ENCODE data around the gene ZNF215. TPM values are rescaled to one million over a fixed set of nuclear protein-coding genes. Genes with fewer than 3 reads are reported as not detected.

Gene ZNF215
- polyA plus RNA-seq, 3 donors = 0.08 TPM; not detected in 2

DNA sequence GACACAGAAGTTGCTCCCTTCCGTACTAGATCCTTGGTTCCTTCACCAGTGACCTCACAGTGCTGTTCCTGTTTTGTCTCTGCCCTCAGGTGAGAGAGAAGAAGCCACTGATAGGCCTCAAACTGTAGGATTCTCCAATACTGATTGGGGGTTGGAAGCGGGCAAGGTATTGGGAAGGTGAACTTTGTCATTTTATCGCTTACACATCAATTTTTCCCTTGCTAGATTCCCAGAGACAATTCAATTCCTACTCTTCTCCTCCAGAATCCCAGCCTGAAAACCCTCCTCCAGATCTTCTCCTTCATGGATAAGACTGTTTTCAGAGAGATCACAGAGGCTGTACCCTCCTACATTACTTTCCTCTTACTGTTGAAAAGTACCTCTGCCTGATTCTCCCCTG, 14.8 kb upstream of the ZNF215 start:
- no peak overlapping the region for H3K4me2 ChIP-seq (replicated peaks; ENCODE audit: extremely low read depth, low read length, poor library complexity, severe bottlenecking)
- intact Hi-C loops (cut with micrococcal nuclease) = no loop called here
- Mint-ChIP-seq H3K27me3 (ENCODE audit: low read depth in 3 of 3) (no peaks in the 10 kb centered on the region), H3K4me3 (no peak overlapping the region), H3K27ac (no peak overlapping the region), H3K36me3 (no peaks in the 10 kb centered on the region), H3K9me3 (peaks cover 0 to 3% (median 0%) of the 10 kb centered on the region in 7 donors), H3K4me1 (no peaks in the 10 kb centered on the region)
- H3K36me3 ChIP-seq (replicated peaks in 1 of 2; ENCODE audit: control insufficient read depth in 1 of 2, insufficient read depth in 2 of 2, low read length in 2 of 2) = no peaks in the 10 kb centered on the region
- TF ChIP-seq, protein P1, sequence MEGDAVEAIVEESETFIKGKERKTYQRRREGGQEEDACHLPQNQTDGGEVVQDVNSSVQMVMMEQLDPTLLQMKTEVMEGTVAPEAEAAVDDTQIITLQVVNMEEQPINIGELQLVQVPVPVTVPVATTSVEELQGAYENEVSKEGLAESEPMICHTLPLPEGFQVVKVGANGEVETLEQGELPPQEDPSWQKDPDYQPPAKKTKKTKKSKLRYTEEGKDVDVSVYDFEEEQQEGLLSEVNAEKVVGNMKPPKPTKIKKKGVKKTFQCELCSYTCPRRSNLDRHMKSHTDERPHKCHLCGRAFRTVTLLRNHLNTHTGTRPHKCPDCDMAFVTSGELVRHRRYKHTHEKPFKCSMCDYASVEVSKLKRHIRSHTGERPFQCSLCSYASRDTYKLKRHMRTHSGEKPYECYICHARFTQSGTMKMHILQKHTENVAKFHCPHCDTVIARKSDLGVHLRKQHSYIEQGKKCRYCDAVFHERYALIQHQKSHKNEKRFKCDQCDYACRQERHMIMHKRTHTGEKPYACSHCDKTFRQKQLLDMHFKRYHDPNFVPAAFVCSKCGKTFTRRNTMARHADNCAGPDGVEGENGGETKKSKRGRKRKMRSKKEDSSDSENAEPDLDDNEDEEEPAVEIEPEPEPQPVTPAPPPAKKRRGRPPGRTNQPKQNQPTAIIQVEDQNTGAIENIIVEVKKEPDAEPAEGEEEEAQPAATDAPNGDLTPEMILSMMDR (IDR thresholded peaks at IDR 0.05) = no peak
- no peaks in the 10 kb centered on the region for H3K79me2 ChIP-seq (ENCODE audit: insufficient read depth, low read length)
- DNase-seq = no peak
- no peaks in the 10 kb centered on the region for H3K9me3 ChIP-seq (replicated peaks in 1 of 2; ENCODE audit: control insufficient read depth in 1 of 2, insufficient read depth in 1 of 2, low read length in 2 of 2)
- H3K4me3 ChIP-seq (replicated peaks in 1 of 3; ENCODE audit: low read depth in 2 of 3, low read length in 3 of 3) = no peak overlapping the region
- H2AFZ ChIP-seq (ENCODE audit: insufficient read depth, low read depth, low read length, poor library complexity, severe bottlenecking) = no peak overlapping the region
- H3K4me1 ChIP-seq (ENCODE audit: control insufficient read depth in 1 of 2, insufficient read depth in 2 of 2, low read length in 2 of 2) = no peaks in the 10 kb centered on the region
- no peak overlapping the region for H3K27ac ChIP-seq (ENCODE audit: low read depth in 1 of 2, low read length in 2 of 2)
- no peak overlapping the region for H3K9ac ChIP-seq (ENCODE audit: insufficient read depth, low read length, poor library complexity, severe bottlenecking)
- H4K20me1 ChIP-seq (ENCODE audit: insufficient read depth, low read length) = no peaks in the 10 kb centered on the region
- H3K27me3 ChIP-seq (ENCODE audit: control insufficient read depth in 2 of 2, insufficient read depth in 2 of 2, low read length in 2 of 2) = no peaks in the 10 kb centered on the region
- WGBS (ENCODE audit: insufficient coverage) = 83% methylated on average over 1 of the region's 3 CpGs

DNA sequence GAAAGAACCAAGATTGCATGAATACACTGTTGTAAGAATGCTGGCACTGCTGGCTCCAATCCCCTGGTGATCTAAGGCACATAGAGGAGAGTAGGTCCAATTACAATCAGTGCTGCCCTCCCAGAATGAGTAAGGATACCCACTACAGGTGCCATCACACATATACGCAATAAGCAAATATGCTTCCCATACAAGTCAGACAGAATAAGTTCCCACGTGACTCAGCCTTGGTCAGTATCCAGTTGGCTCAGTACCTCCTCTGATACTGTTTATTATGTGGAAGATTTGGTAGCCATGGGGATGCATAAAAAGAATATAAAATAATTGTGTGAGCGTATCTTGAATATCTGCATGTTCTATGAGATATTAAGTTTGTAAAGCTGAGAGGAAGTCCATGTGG, 14.3 kb upstream of the ZNF215 start:
- no peak for DNase-seq

More for the DNA sequence above, 14.3 kb upstream of the ZNF215 start:
- Mint-ChIP-seq H3K27me3 (ENCODE audit: low read depth in 3 of 3) (no peaks in the 10 kb centered on the region), H3K9me3 (peaks cover 0 to 3% (median 0%) of the 10 kb centered on the region in 7 donors), H3K36me3 (no peaks in the 10 kb centered on the region), H3K27ac (no peak overlapping the region), H3K4me3 (no peak overlapping the region), H3K4me1 (no peaks in the 10 kb centered on the region)
- no peak overlapping the region for H3K4me3 ChIP-seq (replicated peaks in 1 of 3; ENCODE audit: low read depth in 2 of 3, low read length in 3 of 3)
- no peaks in the 10 kb centered on the region for H3K79me2 ChIP-seq (ENCODE audit: insufficient read depth, low read length)
- no peaks in the 10 kb centered on the region for H3K4me1 ChIP-seq (ENCODE audit: control insufficient read depth in 1 of 2, insufficient read depth in 2 of 2, low read length in 2 of 2)
- H3K4me2 ChIP-seq (replicated peaks; ENCODE audit: extremely low read depth, low read length, poor library complexity, severe bottlenecking) = no peak overlapping the region
- TF ChIP-seq, protein P1 (IDR thresholded peaks at IDR 0.05) = no peak
- no peaks in the 10 kb centered on the region for H3K27me3 ChIP-seq (ENCODE audit: control insufficient read depth in 2 of 2, insufficient read depth in 2 of 2, low read length in 2 of 2)
- no peaks in the 10 kb centered on the region for H4K20me1 ChIP-seq (ENCODE audit: insufficient read depth, low read length)
- no peaks in the 10 kb centered on the region for H3K9me3 ChIP-seq (replicated peaks in 1 of 2; ENCODE audit: control insufficient read depth in 1 of 2, insufficient read depth in 1 of 2, low read length in 2 of 2)
- intact Hi-C loops (cut with micrococcal nuclease) = no loop called here
- H3K9ac ChIP-seq (ENCODE audit: insufficient read depth, low read length, poor library complexity, severe bottlenecking) = no peak overlapping the region
- 100% methylated on average over 1 of the region's 3 CpGs for WGBS (ENCODE audit: insufficient coverage)
- H2AFZ ChIP-seq (ENCODE audit: insufficient read depth, low read depth, low read length, poor library complexity, severe bottlenecking) = no peak overlapping the region
- no peaks in the 10 kb centered on the region for H3K36me3 ChIP-seq (replicated peaks in 1 of 2; ENCODE audit: control insufficient read depth in 1 of 2, insufficient read depth in 2 of 2, low read length in 2 of 2)
- H3K27ac ChIP-seq (ENCODE audit: low read depth in 1 of 2, low read length in 2 of 2) = no peak overlapping the region
